Endothelial cell of umbilical vein (primary cell): ENCODE measurements around the gene SORCS3. TPM values are rescaled to one million over a fixed set of nuclear protein-coding genes. Genes with fewer than 3 reads are reported as not detected.

Experiments used
- BruUV-seq: library from RNA; stranded (reverse); fragments of 400-500 nt; replicated peaks from 2 replicates; lab custom pipeline; 2021; lab: Mats Ljungman, UMichigan
- CTCF ChIA-PET: fragments of 300-600, 350-600 bp; sonication (Branson Sonifier 250); formaldehyde crosslinking; loops from one replicate; lab custom pipeline; 2021; ENCODE audit warnings: antibody characterized with exemption, inconsistent platforms; lab: Charles Lee
- POLR2A ChIA-PET: fragments of 300-600, 350-600 bp; sonication (Branson Sonifier 250); formaldehyde crosslinking; loops from one replicate; lab custom pipeline; 2021; ENCODE audit warnings: antibody characterized with exemption, inconsistent platforms; lab: Charles Lee
- DNase-seq: peaks from one replicate; pipeline ENCODE4 v3.0.0-alpha.2; 2011; ENCODE audit warnings: low read depth, low spot score
- FAIRE-seq: peaks from 2 replicates; lab custom pipeline; 2011; peaks lifted over from hg19 to GRCh38; lab: Jason Lieb, UNC
- H2AFZ ChIP-seq: 2 replicates; pipeline ENCODE4 v1.6.0; 2012; ENCODE audit warnings: low read depth, low read length, control low read depth, inconsistent platforms
- H3K27ac ChIP-seq: 2 replicates; pipeline ENCODE4 v1.5.1; 2011; ENCODE audit warnings: low read depth, mild to moderate bottlenecking, control low read depth, low read length, moderate library complexity; ENCODE audit not compliant: insufficient read depth
- H3K27me3 ChIP-seq, 2 experiments: 2 replicates each; pipeline versions ENCODE4 v1.6.0 to v1.6.1; 2011; ENCODE audit warnings: low read length in 2 of 2, mixed read lengths in 1 of 2; ENCODE audit not compliant: control insufficient read depth in 2 of 2, insufficient read depth in 2 of 2
- H3K36me3 ChIP-seq, 2 experiments: 2 replicates in 1 of 2; 3 replicates in 1 of 2; pipeline ENCODE4 v1.5.1; 2011; ENCODE audit warnings: low read length in 2 of 2, mild to moderate bottlenecking in 1 of 2, moderate library complexity in 1 of 2; ENCODE audit not compliant: control insufficient read depth in 2 of 2, insufficient read depth in 2 of 2; ENCODE audit errors: extremely low read depth in 1 of 2
- H3K4me1 ChIP-seq: 3 replicates; pipeline ENCODE4 v1.5.1; 2011; ENCODE audit warnings: mild to moderate bottlenecking, low read length; ENCODE audit not compliant: control insufficient read depth, insufficient read depth; ENCODE audit errors: extremely low read depth
- H3K4me2 ChIP-seq: 2 replicates; pipeline ENCODE4 v1.6.1; 2011; ENCODE audit warnings: low read length, control low read depth, mixed read lengths; ENCODE audit not compliant: insufficient read depth
- H3K4me3 ChIP-seq, 3 experiments: fragments of 200-600 bp in 1 of 3; sonication (generic), shearing (Covaris generic) in 1 of 3; replicated peaks in 1 of 3; 2 replicates each; pipeline ENCODE4 v1.5.1; 2011 to 2016; ENCODE audit warnings: control low read depth in 3 of 3, low read length in 3 of 3, mild to moderate bottlenecking in 2 of 3, inconsistent platforms in 1 of 3, low read depth in 1 of 3, moderate library complexity in 1 of 3; ENCODE audit not compliant: insufficient read depth in 1 of 3
- H3K79me2 ChIP-seq: 2 replicates; pipeline ENCODE4 v1.6.0; 2012; ENCODE audit warnings: low read length, inconsistent platforms; ENCODE audit not compliant: control insufficient read depth, insufficient read depth
- H3K9ac ChIP-seq: replicated peaks from 2 replicates; pipeline ENCODE3; 2011; ENCODE audit warnings: low read length, control low read depth; ENCODE audit not compliant: insufficient read depth; ENCODE audit errors: extremely low read depth
- H3K9me1 ChIP-seq: replicated peaks from 3 replicates; pipeline ENCODE4 v1.6.0; 2011; ENCODE audit warnings: mild to moderate bottlenecking, low read length; ENCODE audit not compliant: control insufficient read depth, insufficient read depth; ENCODE audit errors: extremely low read depth
- H3K9me3 ChIP-seq: replicated peaks from 2 replicates; pipeline ENCODE4 v1.5.1; 2012; ENCODE audit warnings: low read length, inconsistent platforms; ENCODE audit not compliant: control insufficient read depth, insufficient read depth
- H4K20me1 ChIP-seq: replicated peaks from 2 replicates; pipeline ENCODE3; 2011; ENCODE audit warnings: mild to moderate bottlenecking, low read length; ENCODE audit not compliant: control insufficient read depth, insufficient read depth; ENCODE audit errors: extremely low read depth
- CTCF ChIP-seq, 2 donors: IDR thresholded peaks; 1 replicate in 1 of 2; 2 replicates in 1 of 2; pipeline ENCODE4 v1.5.1; 2011; ENCODE audit warnings: low read length in 2 of 2, mild to moderate bottlenecking in 2 of 2, moderate library complexity in 2 of 2, control low read depth in 1 of 2, inconsistent platforms in 1 of 2, low read depth in 1 of 2; ENCODE audit not compliant: insufficient read depth in 1 of 2; ENCODE audit errors: extremely low read depth in 1 of 2
- EZH2 ChIP-seq: IDR thresholded peaks from 2 replicates; pipeline ENCODE4 v1.6.1; 2012; ENCODE audit warnings: borderline replicate concordance, low read depth, mild to moderate bottlenecking, moderate library complexity, low read length, inconsistent platforms; ENCODE audit not compliant: severe bottlenecking
- FOS ChIP-seq: IDR thresholded peaks from 2 replicates; pipeline ENCODE4 v1.6.1; 2011; ENCODE audit warnings: mild to moderate bottlenecking, low read length, moderate library complexity, borderline replicate concordance; ENCODE audit not compliant: insufficient read depth
- GATA2 ChIP-seq: IDR thresholded peaks from 2 replicates; pipeline ENCODE4 v1.7.0; 2011; ENCODE audit warnings: low read depth, mild to moderate bottlenecking, moderate library complexity, mixed read lengths, low read length; ENCODE audit not compliant: insufficient read length, insufficient read depth
- JUN ChIP-seq: IDR thresholded peaks from 2 replicates; pipeline ENCODE4 v1.6.1; 2011; ENCODE audit warnings: borderline replicate concordance, low read depth; ENCODE audit not compliant: insufficient read length, insufficient read depth
- MYC ChIP-seq: IDR thresholded peaks from one replicate; pipeline ENCODE4 v1.6.1; 2011; ENCODE audit warnings: mild to moderate bottlenecking, low read depth, low read length
- POLR2A ChIP-seq: IDR thresholded peaks from 2 replicates; pipeline ENCODE4 v1.6.1; 2012; ENCODE audit warnings: low read depth, mild to moderate bottlenecking, control low read depth, low read length
- POLR2AphosphoS5 ChIP-seq: IDR thresholded peaks from 2 replicates; pipeline ENCODE4 v1.6.1; 2012; ENCODE audit warnings: low read depth, mild to moderate bottlenecking, control low read depth, low read length, moderate library complexity; ENCODE audit not compliant: insufficient read depth
- dilution Hi-C: fragments of 300-500 bp; cut with MboI; formaldehyde crosslinking; loops from one replicate; pipeline ENCODE4 v1.15.0; 2019; ENCODE audit warnings: low sequenced_read_pairs; ENCODE audit not compliant: extremely low pct_ligation_motif_present
- intact Hi-C: fragments of 100-400 bp; cut with micrococcal nuclease; formaldehyde crosslinking; loops from one replicate; pipeline ENCODE4 v1.10.0; 2022
- polyA plus RNA-seq, 4 experiments: library from polyadenylated mRNA; depleted of rRNA in 3 of 4; stranded (reverse) in 3 of 4; unstranded in 1 of 4; fragments of >200 nt; gene quantifications; 2 replicates each; pipeline versions ENCODE4 v1.2.1 to v1.2.3, GENCODE V29; 2011 to 2012; ENCODE audit warnings: missing spikeins in 1 of 4
- total RNA-seq: library from RNA; stranded (reverse); gene quantifications from 2 replicates; pipeline ENCODE4 v1.2.3, GENCODE V29; 2021
- TF ChIP-seq, protein P1 (sequence below): IDR thresholded peaks from 2 replicates; pipeline ENCODE4 v1.6.1; 2011; ENCODE audit not compliant: insufficient read depth, insufficient read length

Gene SORCS3
- total and polyA plus RNA-seq, 2 donors (not counting 3 experiments of a cell fraction or from before 2014, with no cell fraction given): not detected

DNA sequence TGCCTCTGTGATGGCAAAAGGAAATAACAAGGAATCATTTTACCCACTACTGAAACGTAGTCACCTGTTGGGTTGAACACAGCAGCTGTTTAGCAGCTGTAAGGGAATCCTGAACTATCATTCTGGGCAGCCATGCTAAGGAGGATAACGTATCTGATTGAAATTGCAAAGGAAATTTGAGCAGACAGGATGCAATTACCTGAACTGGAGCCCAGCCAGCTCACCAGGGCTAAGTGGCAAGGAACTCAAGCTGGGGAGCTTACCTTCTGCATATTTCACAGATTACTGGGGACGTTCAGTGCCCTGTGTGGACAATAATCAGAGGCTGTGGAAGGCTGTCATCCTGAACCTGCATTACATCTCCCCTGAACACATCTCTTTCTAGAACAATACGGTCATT is 650.5 kb downstream of the SORCS3 start:
- Histone ChIP-seq H3K36me3 (no peaks in the 10 kb centered on the region), H3K79me2 (no peaks in the 10 kb centered on the region), H2AFZ (no peak overlapping the region), H3K27me3 (no peaks in the 10 kb centered on the region), H3K9me3 (peaks cover 9% of the 10 kb centered on the region), H3K4me3 (no peak overlapping the region), H3K9ac (no peak overlapping the region), H3K4me1 (no peaks in the 10 kb centered on the region), H3K27ac (no peak overlapping the region), H3K9me1 (no peaks in the 10 kb centered on the region), H4K20me1 (no peaks in the 10 kb centered on the region), H3K4me2 (no peak overlapping the region)
- FAIRE-seq (no peak), DNase-seq (no peak)
- ChIA-PET CTCF (no interaction called here), POLR2A (no interaction called here)
- no TSS peak for BruUV-seq
- no peak for TF ChIP-seq EZH2
- no peak for TF ChIP-seq CTCF (IDR thresholded peaks at IDR 0.05; ENCODE audit: extremely low read depth in 1 of 2, insufficient read depth in 1 of 2, low read depth in 1 of 2, low read length in 2 of 2)
- no peak for TF ChIP-seq MYC
- no peak for TF ChIP-seq JUN
- no peak for TF ChIP-seq GATA2
- TF ChIP-seq FOS: no peak
- no peak for TF ChIP-seq POLR2AphosphoS5
- no peak for TF ChIP-seq POLR2A
- TF ChIP-seq, protein P1, sequence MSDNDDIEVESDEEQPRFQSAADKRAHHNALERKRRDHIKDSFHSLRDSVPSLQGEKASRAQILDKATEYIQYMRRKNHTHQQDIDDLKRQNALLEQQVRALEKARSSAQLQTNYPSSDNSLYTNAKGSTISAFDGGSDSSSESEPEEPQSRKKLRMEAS: no peak
- intact Hi-C loops (no loop called here), dilution Hi-C loops (no loop called here)
